CD4-positive, alpha-beta T cell treated with Interleukin-2 at 100 ng/mL for 4 hours (primary cell): ENCODE measurements around the gene MS4A8.

Experiments used
- DNase-seq: peaks from one replicate; pipeline ENCODE4 v3.0.0-alpha.2; 2020; ENCODE audit warnings: low spot score

The MS4A8 gene

DNA sequence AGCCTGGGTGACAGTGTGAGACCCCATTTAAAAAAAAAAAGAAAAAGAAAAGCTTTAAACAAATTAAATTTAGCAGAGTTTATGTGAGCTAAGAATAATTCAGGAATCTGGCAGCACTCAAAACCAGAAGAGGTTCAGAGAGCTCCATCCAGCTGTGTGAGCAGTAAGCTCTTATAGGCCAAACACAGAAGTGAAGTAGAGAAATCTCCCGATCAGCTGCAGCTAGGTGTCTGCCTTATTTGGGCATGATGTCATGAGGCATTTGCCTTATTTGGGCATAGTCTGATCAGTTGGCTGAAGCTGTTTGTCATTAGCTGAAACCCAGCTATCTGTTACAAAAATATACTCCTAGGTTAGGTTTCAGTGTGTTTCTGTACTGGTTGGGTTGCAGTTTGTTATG, 65.5 kb downstream of the MS4A8 start:
- no peak for DNase-seq

DNA sequence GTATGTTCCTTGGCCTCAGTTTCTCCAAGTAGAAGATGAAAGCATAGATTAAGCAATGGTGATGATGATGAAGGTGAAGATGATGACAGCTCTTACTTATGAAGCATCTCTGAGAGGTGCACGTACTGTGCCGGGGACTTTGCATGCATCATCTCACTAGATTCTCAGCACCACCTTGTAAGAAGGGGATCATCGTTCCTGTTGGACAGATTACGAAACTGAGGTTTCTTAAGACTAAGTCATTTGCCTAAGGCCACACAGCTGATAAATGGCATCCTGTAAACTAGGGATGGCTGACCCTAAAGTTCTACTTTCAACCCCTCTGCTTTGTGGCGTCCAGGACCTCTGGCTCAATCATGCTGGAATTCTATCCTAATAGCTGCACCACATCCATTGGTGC, 65.9 kb downstream of the MS4A8 start:
- DNase-seq = no peak
